ENCODE results near the gene INHBC.

INHBC gene

GRCh38 chr12:57454566-57455373 is 20.2 kb downstream of the INHBC start, which contains the start of gene INHBE:
Gene INHBE, plus strand, starts transcription at chr12:57455307. Its CDS starts 230 bp downstream, at chr12:57455537.
- no peak for DNase-seq

DNA sequence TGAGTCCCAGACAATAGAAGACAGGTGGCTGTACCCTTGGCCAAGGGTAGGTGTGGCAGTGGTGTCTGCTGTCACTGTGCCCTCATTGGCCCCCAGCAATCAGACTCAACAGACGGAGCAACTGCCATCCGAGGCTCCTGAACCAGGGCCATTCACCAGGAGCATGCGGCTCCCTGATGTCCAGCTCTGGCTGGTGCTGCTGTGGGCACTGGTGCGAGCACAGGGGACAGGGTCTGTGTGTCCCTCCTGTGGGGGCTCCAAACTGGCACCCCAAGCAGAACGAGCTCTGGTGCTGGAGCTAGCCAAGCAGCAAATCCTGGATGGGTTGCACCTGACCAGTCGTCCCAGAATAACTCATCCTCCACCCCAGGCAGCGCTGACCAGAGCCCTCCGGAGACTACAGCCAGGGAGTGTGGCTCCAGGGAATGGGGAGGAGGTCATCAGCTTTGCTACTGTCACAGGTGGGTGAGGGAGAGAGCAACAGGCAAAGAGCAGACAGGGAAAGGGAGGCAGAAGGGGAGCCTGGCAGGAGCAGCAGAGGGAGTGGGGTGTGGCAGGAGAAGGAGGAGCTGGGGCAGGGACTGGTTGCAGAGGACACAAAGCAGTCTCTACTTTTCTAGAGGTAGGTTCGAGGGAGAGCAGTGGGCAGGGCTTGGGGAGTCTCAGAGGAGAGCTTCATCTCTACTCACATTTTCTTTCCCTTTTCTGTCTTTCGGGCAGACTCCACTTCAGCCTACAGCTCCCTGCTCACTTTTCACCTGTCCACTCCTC is 21.0 kb downstream of the INHBC start:
- DNase-seq = no peak

DNA sequence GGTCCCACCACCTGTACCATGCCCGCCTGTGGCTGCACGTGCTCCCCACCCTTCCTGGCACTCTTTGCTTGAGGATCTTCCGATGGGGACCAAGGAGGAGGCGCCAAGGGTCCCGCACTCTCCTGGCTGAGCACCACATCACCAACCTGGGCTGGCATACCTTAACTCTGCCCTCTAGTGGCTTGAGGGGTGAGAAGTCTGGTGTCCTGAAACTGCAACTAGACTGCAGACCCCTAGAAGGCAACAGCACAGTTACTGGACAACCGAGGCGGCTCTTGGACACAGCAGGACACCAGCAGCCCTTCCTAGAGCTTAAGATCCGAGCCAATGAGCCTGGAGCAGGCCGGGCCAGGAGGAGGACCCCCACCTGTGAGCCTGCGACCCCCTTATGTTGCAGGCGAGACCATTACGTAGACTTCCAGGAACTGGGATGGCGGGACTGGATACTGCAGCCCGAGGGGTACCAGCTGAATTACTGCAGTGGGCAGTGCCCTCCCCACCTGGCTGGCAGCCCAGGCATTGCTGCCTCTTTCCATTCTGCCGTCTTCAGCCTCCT is 21.6 kb downstream of the INHBC start:
- DNase-seq = no peak

GRCh38 chr12:57456737-57457490 is 22.3 kb downstream of the INHBC start:
- no peak for DNase-seq

DNA sequence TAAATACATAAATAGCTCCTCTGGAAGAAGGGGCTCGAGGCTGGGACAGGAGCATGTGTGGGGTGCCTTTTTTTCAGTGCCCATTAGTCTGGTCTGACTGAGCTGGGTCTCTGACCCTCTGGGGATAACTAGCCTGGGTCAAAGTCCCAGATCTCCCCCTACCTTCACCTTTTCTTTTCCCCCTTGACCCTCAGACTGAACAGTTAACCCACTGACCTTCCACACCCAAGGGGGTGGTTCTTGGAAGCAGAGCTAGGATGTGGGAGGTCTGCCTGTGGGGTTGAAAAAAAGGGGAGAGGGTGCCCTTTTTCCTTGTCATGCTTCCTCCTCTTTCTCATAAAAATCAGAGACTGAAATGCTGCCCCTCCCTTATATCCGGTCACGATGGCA is 24.1 kb downstream of the INHBC start:
- DNase-seq = no peak

DNA sequence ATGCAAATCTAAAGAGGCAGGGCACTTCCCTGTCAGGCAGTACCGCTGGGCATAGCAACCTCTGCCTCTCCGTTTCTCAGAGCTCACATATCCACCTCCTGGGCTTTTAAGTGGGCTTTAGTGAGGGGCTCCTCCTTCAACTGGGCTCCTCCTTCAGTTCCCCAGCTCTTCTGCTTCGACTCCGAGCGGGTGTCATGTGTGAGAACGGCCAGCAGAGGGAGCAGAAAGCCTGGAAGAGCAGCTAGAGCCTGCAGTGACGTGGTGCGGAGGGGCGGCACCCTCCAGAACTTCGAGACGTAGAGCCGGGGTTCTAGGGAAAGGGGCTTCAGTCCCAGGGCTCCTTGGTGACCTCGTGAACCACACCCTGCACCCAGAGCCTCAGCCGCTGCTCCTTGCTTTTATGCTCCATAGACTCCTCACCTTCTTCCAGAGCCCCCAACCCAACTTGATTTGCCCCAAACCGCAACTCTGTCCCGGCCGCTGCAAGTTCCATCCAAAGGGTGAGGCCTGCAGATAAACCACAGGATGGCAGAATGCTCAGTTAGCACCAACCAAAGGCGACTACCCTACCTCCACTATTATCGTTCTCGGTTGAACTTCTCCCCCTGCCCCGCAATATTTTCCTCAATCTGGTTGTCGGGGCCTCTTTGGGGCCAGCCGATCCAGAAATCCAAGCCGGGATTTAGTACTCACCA is 24.6 kb downstream of the INHBC start:
- DNase-seq = peak; percentile 87

GRCh38 chr12:57459750-57460467 is 25.3 kb downstream of the INHBC start, which contains the start of gene GLI1:
Gene GLI1, plus strand, starts transcription at chr12:57459785. Its CDS starts 3,907 bp downstream, at chr12:57463692.
- no peak for DNase-seq

DNA sequence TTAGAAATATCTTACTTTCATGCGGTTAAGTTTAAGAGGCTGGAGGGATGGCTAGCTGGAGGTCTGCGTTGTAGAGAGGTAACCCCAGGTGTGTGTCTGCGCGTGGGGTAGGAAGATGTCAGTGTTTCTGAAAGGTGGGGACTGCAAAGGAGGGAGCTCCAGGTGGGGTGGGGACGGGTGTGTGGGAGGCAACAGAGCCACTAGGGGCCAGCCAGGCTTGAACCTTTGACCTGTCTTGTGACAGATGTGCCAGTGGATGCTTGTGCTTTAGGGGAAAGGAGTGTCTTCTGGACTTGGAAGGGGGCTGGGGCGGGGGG is 25.8 kb downstream of the INHBC start:
- DNase-seq = no peak

DNA sequence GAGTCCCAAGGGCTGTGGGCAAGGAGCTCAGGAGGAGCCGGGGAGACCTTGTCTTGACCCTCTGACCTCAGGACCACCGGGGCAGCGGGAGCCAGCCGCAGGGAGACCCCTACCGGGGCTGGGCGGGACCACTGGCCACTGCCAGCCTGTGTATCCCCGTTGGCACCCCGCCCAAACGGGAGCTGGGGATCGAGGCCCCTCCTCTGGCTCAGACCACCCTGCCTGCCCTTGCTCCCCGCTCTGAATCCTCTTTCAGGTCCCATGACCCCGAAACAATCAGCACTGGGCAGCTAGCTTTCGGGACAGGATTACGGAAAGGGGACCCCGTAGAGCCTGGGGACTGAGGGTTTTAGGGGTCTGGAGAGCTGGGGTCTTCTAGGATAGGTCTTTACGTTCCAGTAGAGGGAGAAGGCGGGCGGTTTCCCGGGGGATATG is 26.3 kb downstream of the INHBC start:
- DNase-seq = no peak

GRCh38 chr12:57461276-57461916 is 26.8 kb downstream of the INHBC start:
- DNase-seq = no peak

GRCh38 chr12:57461917-57462250 is 27.3 kb downstream of the INHBC start:
- DNase-seq = no peak

DNA sequence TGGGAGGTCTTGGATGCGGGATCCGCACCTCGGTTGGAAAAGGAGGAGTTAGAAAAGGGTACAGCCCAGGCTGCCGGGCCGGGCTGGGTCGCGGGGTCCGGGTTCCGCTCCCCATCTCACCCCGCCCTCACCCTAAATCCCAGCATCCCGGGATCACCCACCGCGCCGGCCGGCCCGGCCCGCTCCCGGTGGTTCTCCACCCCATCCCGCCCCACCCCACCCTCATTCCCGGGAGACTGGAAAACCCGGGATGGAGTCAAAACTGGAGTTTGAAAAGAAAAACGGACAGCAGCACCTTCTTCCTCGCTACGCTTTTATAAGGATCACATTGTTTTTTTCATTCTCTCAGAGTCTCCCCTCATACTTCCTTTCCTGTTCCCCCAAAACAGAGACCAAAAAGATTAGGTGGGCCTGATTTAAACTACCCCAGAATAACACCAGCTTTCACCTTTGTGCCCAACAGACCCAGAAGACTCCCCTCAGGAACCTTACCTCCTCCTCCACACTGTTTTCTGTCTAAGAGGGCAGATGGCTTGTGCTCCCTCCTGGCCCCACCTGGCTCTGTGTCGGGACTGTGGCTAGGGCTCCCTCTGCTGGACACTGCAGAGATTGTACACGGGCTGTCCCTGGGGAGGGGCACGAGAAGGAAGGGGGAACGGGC is 27.8 kb downstream of the INHBC start:
- DNase-seq = peak; percentile 85

DNA sequence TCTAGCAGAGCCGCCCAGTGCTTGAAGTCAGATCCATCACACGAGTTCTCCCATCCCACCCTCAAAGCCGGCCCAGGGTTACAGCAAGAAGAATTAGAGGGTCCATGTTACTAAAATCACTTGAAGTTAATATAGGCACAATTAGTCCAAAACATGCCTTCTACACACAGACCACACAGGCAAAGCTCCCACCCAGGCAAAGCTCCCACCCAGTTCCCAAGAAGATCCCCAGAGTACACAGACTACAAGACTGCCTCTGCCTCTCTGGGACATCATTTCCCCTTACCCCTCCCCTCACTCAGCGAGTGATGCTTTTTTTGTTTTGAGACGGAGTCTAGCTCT is 28.3 kb downstream of the INHBC start:
- no peak for DNase-seq

GRCh38 chr12:57464569-57464968 is 30.0 kb downstream of the INHBC start:
- DNase-seq = no peak

DNA sequence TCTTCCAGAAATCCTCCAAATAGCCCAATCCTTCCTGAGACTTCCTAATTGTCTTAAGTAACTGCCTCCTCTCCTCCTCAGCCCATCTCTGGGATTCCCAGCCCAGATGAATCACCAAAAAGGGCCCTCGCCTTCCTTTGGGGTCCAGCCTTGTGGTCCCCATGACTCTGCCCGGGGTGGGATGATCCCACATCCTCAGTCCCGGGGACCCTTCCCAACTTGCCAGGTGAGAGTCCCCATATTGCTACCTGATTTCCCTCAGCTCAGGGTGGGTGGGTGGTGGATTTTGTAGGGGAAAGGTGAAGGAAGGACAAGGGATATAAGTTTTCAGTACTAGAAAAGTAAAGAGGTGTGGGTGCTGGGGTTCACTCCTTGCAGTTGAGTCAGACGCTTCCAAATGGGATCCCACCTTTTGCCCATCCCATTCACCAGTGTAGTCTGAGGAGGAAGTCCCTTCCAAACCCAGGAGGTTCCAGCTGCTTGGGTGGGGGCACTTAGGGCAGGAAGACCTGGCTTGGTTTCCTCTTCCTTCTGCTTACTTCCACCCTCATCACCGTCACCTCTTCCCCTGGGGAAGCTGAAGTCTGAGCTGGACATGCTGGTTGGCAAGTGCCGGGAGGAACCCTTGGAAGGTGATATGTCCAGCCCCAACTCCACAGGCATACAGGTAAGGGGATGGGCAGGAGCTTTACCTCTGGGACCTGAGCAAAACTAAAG is 30.6 kb downstream of the INHBC start:
- no peak for DNase-seq

DNA sequence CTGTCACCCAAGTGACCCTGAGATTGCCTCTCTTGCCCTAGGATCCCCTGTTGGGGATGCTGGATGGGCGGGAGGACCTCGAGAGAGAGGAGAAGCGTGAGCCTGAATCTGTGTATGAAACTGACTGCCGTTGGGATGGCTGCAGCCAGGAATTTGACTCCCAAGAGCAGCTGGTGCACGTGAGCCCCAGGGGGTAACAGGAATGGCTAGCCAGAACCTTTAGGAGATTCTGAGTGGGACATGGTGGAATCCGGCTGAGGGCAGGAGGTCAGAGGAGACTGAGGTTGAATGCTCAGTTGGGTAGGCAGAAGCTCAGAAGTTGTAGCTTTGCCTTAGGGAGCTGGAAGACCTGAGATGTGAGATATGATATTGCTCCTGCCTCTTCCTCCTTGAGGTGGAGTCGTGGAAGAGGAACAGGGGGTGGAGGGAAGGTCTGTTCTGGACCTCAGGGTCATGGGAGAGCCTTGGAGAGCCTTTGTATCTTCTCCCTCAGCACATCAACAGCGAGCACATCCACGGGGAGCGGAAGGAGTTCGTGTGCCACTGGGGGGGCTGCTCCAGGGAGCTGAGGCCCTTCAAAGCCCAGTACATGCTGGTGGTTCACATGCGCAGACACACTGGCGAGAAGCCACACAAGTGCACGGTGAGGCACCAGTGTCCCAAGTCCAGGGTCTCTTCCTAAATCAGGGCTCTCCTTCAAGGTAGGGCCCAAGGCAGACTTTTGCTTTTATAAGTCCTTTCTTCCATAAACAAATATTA is 31.3 kb downstream of the INHBC start:
- DNase-seq = no peak

DNA sequence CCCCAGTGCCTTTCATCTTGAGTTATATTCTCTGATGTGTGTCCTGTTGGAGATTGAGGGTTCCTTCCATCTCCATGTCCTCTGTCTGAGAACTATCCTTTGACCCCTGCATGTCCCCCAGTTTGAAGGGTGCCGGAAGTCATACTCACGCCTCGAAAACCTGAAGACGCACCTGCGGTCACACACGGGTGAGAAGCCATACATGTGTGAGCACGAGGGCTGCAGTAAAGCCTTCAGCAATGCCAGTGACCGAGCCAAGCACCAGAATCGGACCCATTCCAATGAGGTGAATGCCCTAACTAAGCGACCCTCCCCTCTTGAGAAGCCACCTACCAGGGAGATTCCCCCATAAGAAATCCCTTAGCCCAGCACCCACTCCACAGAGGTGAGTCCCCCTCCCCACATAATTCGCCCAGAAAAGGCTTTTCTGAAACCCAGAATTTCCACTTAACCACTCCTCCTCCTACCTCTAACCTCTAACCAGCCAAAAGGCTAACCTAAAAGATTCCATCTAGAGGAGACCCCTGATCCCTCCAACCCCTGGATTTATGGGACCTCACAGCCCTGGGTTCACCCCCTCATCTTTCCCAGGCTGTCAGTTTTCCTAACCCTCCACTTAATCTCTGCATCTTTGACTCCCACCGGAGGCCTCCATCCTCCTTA is 32.8 kb downstream of the INHBC start:
- DNase-seq = no peak

GRCh38 chr12:57467915-57468314 is 33.3 kb downstream of the INHBC start:
- DNase-seq = no peak
